AG10803 (cell line): ENCODE data around the gene OMD.

Experiments used
- DNase-seq: peaks from one replicate; pipeline ENCODE4 v3.0.0; 2010; ENCODE audit warnings: low read depth
- H3K4me3 ChIP-seq: 2 replicates; pipeline ENCODE4 v1.5.1; 2011; ENCODE audit warnings: mild to moderate bottlenecking, low read length, control low read depth
- TF ChIP-seq, protein P1 (sequence below): conservative IDR thresholded peaks from 2 replicates; pipeline ENCODE4 v1.5.1; 2011; ENCODE audit warnings: mild to moderate bottlenecking, low read length, control low read depth, inconsistent platforms

Gene OMD

DNA sequence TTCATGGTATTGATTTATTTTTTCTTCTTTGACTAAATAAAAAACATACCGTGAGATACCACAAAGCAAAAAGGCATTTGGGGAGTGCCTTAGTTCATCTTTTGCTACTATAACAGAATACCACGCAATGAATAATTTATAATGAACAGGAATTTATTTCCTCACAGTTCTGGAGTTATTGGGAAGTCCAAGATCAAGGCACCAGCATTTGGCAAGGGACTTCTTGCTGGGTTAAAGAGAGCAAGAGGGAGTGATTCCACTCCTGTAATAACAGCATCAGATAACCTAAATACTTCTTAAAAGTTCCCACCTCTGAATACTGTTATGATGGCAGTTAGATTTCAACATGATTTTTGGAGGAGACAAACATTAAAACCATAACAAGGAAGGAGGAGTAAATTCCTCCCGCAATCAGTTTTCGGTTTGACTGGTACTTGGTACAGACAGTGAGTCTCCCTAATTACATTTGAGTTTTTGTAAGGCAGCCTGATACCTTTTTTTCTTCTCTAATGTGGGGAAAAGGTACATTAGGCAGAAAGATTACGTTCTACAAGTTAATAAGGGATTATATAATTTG lies 8.8 kb upstream of the OMD start:
- H3K4me3 ChIP-seq, result no peak overlapping the region
- TF ChIP-seq, protein P1, sequence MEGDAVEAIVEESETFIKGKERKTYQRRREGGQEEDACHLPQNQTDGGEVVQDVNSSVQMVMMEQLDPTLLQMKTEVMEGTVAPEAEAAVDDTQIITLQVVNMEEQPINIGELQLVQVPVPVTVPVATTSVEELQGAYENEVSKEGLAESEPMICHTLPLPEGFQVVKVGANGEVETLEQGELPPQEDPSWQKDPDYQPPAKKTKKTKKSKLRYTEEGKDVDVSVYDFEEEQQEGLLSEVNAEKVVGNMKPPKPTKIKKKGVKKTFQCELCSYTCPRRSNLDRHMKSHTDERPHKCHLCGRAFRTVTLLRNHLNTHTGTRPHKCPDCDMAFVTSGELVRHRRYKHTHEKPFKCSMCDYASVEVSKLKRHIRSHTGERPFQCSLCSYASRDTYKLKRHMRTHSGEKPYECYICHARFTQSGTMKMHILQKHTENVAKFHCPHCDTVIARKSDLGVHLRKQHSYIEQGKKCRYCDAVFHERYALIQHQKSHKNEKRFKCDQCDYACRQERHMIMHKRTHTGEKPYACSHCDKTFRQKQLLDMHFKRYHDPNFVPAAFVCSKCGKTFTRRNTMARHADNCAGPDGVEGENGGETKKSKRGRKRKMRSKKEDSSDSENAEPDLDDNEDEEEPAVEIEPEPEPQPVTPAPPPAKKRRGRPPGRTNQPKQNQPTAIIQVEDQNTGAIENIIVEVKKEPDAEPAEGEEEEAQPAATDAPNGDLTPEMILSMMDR, result no peak
- DNase-seq, result peak; percentile 61

- peak; percentile 65 for DNase-seq
- no peak overlapping the region for H3K4me3 ChIP-seq
- TF ChIP-seq, protein P1, result no peak
Measured at GRCh38 chr9:92432350-92432749, 8.1 kb upstream of the OMD start.

GRCh38 chr9:92429836-92430235 lies 5.6 kb upstream of the OMD start:
- no peak for DNase-seq
- TF ChIP-seq, protein P1, result no peak
- no peak overlapping the region for H3K4me3 ChIP-seq

- DNase-seq, result no peak
- H3K4me3 ChIP-seq, result no peak overlapping the region
- TF ChIP-seq, protein P1, result no peak
Measured at GRCh38 chr9:92426501-92427145, 2.4 kb upstream of the OMD start.

- peak; percentile 76 for DNase-seq
- H3K4me3 ChIP-seq, result no peak overlapping the region
- TF ChIP-seq, protein P1, result no peak
Measured at GRCh38 chr9:92425474-92425873, 1.2 kb upstream of the OMD start.

DNA sequence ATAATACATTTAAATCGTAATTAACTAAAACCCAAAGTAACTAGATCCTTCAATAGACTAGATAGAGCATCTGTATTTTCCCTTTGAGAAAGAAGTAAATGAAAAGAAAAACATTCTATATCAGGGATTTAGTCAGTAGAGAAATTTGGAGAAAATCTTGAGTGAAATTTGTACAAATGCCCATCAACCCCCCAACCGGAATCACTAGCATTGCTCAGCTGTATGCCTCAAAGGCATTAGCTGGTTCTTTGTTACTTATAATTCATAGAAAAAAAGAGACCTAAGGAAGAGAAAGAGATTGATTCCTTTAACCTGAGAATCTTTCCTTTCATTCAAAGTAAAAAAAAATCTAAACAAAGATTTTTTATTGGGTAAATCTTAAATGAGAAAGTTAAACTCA lies 659 bp downstream of the OMD start:
- H3K4me3 ChIP-seq, result peak overlapping the region; percentile 2; the same call in 1 of the 2 replicates
- DNase-seq, result no peak
- TF ChIP-seq, protein P1, result no peak
